Nasal cavity respiratory epithelium epithelial cell of viscerocranial mucosa (primary cell): ENCODE measurements around the gene RASA2. TPM values are rescaled to one million over a fixed set of nuclear protein-coding genes. Genes with fewer than 3 reads are reported as not detected.

Experiments used
- total RNA-seq: library from RNA; depleted of rRNA; stranded (reverse); fragments of >200 nt; gene quantifications from 2 replicates; pipeline ENCODE4 v1.2.3, GENCODE V29; 2014

RASA2 gene
- 16.1 and 18.4 TPM in 2 replicates for total RNA-seq

DNA sequence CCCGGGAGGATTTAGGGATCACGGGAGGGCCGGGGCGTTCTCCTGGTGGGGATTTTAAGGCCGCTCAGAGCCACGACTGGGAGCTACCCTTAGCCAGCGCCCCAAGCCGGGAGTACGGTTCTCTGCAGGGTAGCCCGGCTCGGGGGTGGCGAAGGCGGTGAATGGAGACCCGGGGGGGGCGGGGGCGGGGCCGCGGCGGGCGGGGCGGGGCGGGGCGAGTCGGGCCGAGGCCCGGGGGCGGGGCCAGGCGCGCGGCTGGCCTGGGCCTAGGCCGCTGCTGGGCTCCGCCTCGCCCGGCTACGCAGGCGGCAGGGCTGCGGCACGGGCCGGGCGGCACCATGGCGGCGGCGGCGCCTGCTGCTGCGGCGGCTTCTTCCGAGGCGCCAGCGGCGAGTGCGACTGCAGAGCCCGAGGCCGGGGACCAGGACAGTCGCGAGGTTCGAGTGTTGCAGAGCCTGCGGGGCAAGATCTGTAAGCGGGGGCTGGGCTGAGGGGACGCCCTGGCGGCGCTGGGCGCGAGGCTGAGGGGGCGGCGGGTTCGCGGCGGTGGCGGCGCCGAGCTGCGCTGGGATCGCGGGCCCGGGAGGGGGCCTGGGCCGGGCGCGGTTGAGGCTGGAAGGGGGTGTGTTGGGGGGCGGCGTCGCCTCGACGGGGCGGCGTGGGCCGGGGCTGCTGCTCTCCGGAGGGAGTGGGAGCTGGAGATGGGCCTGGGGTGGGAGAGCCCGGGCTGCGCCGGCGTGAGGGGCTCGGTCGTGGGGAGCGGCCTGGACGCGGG is at the start of gene RASA2:
Gene RASA2 (plus strand): TSS at position 282 of the 775 bp plus-strand sequence. CDS start 57 bp downstream, at position 339.

Other genes with a start within 250 kb of the RASA2 start
- 86.1 and 139 TPM in 2 replicates for gene ZBTB38, start 118.5 kb upstream of the RASA2 start, total RNA-seq